Chondrocyte (in vitro differentiated cells): ENCODE measurements around the gene TXNDC17. TPM values are rescaled to one million over a fixed set of nuclear protein-coding genes. Genes with fewer than 3 reads are reported as not detected.
"Not testable (repeated sequence)": the region's sequence is repeated elsewhere in the genome, so short reads cannot be mapped to it uniquely, and the experiment has no call there.

Source experiments
- DNase-seq: peaks from one replicate; pipeline ENCODE4 v3.0.0; 2021; ENCODE audit warnings: mixed read lengths, low spot score
- H3K27ac Mint-ChIP-seq: one replicate; pipeline ENCODE4 v1.8.0; 2021; ENCODE audit warnings: mild to moderate bottlenecking, moderate library complexity, mixed read lengths; ENCODE audit not compliant: unreplicated experiment
- H3K27me3 Mint-ChIP-seq: 2 replicates; pipeline ENCODE4 v1.8.0; 2021; ENCODE audit warnings: low read depth, mixed read lengths
- H3K36me3 Mint-ChIP-seq: 2 replicates; pipeline ENCODE4 v1.8.0; 2021; ENCODE audit warnings: low read depth, mixed read lengths
- H3K4me1 Mint-ChIP-seq: 2 replicates; pipeline ENCODE4 v1.8.0; 2021; ENCODE audit warnings: low read depth, mild to moderate bottlenecking, mixed read lengths
- H3K4me3 Mint-ChIP-seq: one replicate; pipeline ENCODE4 v1.8.0; 2021; ENCODE audit warnings: mild to moderate bottlenecking, moderate library complexity, mixed read lengths; ENCODE audit not compliant: unreplicated experiment
- H3K9me3 Mint-ChIP-seq: 2 replicates; pipeline ENCODE4 v1.8.0; 2021; ENCODE audit warnings: low read depth, mixed read lengths
- CTCF ChIP-seq: fragments of 200-600 bp; sonication (generic); IDR thresholded peaks from 2 replicates; pipeline ENCODE4 v1.5.0; 2021; ENCODE audit warnings: antibody characterized with exemption, mild to moderate bottlenecking, moderate library complexity
- total RNA-seq: library from RNA; stranded (reverse); gene quantifications from 3 replicates; pipeline ENCODE4 v1.2.1, GENCODE V29; 2021

Gene TXNDC17
- total RNA-seq, 1 donor from 2014 or later = 76.1 TPM

DNA sequence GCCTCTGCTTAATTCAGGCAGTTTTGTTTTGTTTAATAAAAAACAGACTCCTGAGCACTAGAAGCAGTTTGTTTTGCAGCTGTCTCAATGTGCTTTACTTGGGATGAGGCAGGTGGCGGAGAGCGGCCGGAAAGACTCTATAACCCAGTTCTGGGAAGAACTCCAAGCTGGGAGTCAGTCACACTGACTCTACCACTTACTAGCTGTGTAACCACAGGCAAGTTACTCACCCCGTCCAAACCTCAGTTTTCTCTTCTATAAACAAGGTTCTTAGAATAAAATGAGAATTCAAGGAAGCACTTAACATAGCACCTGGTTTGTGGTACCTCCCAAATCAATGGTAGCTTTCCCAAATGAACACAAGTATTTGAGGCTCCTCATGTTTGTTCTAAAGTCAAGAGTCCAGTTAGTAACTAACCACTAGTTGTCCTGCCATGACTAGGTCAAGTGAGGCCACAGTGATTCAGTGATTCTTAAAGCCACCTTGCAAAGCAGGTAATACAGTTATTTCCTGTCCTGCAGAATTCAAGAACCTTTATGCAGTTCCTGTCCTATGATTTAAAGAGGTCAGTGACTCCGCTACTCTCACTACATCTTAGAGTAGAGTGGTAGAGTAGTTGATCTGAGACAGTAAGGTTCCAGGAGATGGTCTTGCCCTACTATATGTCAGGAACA is 2.7 kb downstream of the TXNDC17 start:
- H3K27me3 Mint-ChIP-seq = no peaks in the 10 kb centered on the region
- H3K4me3 Mint-ChIP-seq = no peak overlapping the region
- TF ChIP-seq CTCF = no peak
- no peak overlapping the region for H3K27ac Mint-ChIP-seq
- DNase-seq = no peak
- no peaks in the 10 kb centered on the region for H3K9me3 Mint-ChIP-seq
- peaks cover 27% of the 10 kb centered on the region for H3K4me1 Mint-ChIP-seq
- peaks cover 5% of the 10 kb centered on the region for H3K36me3 Mint-ChIP-seq

GRCh38 chr17:6648181-6648580 is 7.3 kb downstream of the TXNDC17 start:
- DNase-seq = no peak
- peak; percentile 60 for TF ChIP-seq CTCF
- Mint-ChIP-seq H3K9me3 (no peaks in the 10 kb centered on the region), H3K36me3 (peaks cover 6% of the 10 kb centered on the region), H3K4me3 (no peak overlapping the region), H3K4me1 (peaks cover 27% of the 10 kb centered on the region), H3K27me3 (peaks cover under 1% of the 10 kb centered on the region), H3K27ac (no peak overlapping the region)

DNA sequence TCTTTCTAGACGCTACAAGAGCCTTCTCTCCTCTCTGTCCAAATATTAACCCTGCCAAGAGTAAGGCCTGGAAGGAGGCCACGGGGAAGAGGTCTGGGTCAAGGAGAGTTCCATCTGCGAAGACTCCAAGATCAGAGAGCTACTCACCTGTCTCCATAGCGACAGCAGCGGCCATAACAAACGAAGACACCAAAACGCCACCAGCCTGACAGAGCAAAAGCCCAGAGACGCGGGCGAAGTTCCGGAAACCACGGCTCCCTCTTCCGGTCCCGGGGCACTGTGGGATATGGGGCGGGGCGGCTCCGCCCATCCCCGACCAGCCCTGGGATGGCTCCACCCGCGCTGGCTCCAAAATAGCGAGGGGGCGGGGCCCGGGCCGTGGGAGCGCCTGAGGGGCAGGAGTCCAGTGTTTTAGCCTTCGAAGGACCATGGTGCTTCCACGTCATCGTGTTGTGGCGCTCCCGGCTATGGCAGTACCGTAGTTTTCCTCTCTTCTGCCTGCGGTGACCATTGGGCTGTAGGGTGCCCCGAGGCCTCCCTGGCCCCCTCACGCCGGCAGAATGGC is 10.6 kb downstream of the TXNDC17 start, which contains the start of the genes C17orf100 and MED31:
Gene C17orf100, plus strand, starts transcription at position 409 of the 565 bp plus-strand sequence. Its CDS starts 152 bp downstream, at position 561.
Gene MED31, minus strand, starts transcription at position 252 of the 565 bp plus-strand sequence. Its CDS starts 77 bp downstream, at position 175.
- peak; percentile 97 for DNase-seq
- Mint-ChIP-seq H3K36me3 (peaks cover 10% of the 10 kb centered on the region), H3K4me1 (peaks cover 50% of the 10 kb centered on the region), H3K4me3 (peak within 1 kb of the TSS; percentile 91), H3K9me3 (peaks cover 6% of the 10 kb centered on the region), H3K27me3 (peaks cover 25% of the 10 kb centered on the region), H3K27ac (peak within 1 kb of the TSS; percentile 98)
- TF ChIP-seq CTCF = no peak

DNA sequence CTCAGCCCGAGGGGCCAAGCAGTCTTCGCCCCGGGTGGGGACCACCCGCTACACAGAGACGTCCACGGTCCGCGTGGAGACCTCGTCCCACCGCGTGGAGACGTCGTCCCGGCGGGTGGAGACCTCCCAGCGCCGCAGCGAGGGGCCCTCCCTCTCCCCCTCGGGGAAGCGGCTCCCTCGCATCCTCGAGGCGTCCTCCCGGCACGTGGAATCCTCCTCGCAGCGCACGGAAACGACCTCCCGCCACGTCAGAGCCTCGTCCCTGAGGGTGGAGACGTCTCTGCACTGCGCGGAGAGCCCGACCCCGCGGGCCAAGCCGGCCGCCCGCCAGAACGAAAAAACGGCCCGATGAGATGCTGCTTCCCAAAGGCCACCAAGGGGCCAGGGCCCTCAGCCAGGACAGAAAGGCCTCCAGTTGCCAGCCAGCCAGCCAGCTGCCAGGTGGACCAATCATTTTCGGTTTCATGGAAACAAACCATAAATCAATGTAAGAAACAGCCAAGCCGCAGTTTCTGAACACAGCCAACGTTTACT is 11.1 kb downstream of the TXNDC17 start:
- Mint-ChIP-seq H3K9me3 (peaks cover 6% of the 10 kb centered on the region), H3K36me3 (peaks cover 10% of the 10 kb centered on the region), H3K4me3 (peak overlapping the region; percentile 91), H3K27me3 (peaks cover 25% of the 10 kb centered on the region), H3K4me1 (peaks cover 50% of the 10 kb centered on the region), H3K27ac (no peak overlapping the region)
- TF ChIP-seq CTCF = no peak
- DNase-seq = no peak

DNA sequence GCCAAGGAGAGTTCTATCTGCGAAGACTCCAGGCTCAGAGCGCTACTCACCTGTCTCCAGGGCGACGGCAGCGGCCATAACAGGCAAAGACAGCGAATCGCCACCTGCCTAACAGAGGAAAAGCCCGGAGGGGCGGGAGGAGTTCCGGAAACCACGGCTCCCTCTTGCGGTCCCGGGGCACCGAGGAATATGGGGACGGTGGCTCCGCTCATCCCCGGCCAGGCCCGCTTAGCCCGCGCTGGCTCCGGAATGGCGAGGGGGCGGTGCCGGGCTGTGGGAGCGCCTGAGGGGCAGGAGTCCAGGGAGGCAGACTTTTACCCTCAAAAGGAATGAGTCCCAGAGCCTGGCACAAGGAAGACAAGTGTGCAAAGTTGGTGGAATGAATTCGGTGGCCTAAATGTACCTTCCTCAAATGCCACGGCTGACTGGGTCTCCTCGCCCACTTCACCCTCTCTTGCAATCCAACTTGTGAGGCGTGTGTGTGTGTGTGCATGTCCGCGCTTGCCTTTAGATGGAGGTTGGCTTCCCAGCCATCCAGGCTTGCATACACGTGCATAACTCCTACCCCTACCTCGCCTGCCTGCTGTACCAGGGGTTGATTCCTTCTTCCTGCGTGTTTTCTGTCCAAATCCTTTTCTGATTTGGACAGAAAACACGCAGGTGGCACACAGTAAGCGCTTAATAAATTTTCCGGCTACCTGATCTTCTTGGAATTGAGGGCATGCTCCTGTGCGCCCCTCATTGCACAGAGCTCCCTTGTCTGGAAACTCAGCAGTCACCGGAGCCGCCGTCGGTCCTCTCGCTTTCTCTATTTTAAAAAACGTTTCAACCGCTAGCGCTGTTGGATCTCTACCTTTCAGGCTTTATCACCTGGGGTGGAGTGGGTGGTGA is 14.2 kb downstream of the TXNDC17 start:
- Mint-ChIP-seq H3K4me1 (peaks cover 37% of the 10 kb centered on the region), H3K4me3 (peak overlapping the region; percentile 61), H3K36me3 (peaks cover 8% of the 10 kb centered on the region), H3K27ac (no peak overlapping the region), H3K27me3 (peaks cover 45% of the 10 kb centered on the region), H3K9me3 (peaks cover 6% of the 10 kb centered on the region)
- TF ChIP-seq CTCF = no peak
- DNase-seq = no peak

DNA sequence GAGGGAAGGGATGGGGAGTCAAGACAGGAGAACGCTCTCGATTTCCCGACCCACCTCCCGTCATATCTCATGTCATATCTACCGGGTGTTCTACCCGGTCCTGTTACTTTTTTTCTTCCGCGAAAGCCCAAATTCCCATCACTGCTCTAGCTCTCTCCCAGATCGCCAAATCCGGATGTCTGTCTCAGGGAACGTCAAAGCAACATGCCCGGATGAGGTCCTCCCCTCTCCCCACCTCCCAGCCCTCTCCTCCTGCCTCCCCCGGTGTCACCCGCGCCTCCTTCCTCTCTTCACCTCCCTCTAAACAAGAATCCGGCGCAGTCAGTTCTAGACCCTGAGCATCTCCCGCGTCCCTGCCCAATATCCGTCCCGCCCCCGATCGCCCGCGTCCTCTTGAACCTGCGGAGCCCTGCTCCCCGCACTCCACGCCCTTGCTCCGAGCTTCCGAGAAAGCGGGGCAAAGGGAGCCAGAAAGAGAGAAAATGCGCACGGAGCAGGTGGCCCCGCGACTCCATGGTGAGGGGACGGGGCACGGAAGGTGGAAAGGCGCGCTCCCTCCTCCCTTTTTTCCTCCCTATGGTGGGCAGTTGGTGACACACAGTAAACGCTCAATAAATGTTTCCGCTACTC is 15.0 kb downstream of the TXNDC17 start:
- not testable (repeated sequence) for DNase-seq, H3K36me3 Mint-ChIP-seq, H3K27ac Mint-ChIP-seq, H3K9me3 Mint-ChIP-seq
- peak overlapping the region; percentile 63 for H3K4me3 Mint-ChIP-seq
- peaks cover 53% of the 10 kb centered on the region for H3K27me3 Mint-ChIP-seq
- peaks cover 31% of the 10 kb centered on the region for H3K4me1 Mint-ChIP-seq
